ENCODE results near the gene OR4F6. TPM values are rescaled to one million over a fixed set of nuclear protein-coding genes. Genes with fewer than 3 reads are reported as not detected.

The OR4F6 gene
- polyA plus RNA-seq, 10 donors, result not detected

DNA sequence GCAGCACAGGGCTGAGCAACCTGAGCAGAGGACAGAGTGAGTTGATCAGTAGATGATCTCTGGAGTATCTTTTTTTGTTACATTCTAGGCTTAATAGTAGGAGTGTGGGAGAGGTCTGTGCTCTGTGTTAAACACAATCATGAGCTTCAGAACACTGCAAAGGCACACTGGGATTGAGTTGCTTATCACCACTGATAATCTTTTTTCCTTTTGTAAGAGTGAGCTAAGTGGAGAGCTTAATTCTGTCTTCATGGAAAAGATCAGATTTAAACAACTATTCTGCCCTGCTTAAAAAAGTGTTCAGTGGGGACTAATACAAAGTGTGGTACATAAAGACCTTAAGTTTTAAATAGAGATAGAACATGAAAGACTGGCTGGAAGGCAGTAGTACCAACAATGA is 1.1 kb downstream of the OR4F6 start:
- no peak for DNase-seq

DNA sequence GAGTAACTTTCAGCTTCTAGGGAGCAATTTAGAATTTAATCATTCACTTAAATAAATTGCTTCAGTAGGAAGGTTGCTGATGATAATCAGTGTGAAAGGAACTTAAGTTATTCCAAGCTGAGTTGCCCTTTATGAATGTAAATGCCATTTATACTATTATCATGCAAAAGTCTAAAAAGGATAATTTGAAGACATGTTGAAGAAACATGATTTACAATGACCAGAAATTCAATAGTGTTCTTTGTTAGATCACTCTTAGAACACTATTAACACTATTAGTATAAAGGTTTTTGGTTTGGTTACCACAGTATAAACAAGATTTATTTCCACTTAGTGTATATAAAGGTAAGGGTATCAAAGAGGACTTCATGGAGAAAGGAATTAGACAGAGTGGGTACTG is 1.6 kb downstream of the OR4F6 start:
- DNase-seq, result no peak

DNA sequence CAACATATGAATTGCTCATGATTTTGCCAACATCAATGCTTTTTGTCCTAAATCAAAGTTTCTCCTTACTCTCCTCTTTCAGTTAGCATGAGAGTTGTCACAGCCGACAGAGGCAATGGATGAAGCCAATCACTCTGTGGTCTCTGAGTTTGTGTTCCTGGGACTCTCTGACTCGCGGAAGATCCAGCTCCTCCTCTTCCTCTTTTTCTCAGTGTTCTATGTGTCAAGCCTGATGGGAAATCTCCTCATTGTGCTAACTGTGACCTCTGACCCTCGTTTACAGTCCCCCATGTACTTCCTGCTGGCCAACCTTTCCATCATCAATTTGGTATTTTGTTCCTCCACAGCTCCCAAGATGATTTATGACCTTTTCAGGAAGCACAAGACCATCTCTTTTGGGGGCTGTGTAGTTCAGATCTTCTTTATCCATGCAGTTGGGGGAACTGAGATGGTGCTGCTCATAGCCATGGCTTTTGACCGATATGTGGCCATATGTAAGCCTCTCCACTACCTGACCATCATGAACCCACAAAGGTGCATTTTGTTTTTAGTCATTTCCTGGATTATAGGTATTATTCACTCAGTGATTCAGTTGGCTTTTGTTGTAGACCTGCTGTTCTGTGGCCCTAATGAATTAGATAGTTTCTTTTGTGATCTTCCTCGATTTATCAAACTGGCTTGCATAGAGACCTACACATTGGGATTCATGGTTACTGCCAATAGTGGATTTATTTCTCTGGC is 2.5 kb downstream of the OR4F6 start:
- no peak for DNase-seq

DNA sequence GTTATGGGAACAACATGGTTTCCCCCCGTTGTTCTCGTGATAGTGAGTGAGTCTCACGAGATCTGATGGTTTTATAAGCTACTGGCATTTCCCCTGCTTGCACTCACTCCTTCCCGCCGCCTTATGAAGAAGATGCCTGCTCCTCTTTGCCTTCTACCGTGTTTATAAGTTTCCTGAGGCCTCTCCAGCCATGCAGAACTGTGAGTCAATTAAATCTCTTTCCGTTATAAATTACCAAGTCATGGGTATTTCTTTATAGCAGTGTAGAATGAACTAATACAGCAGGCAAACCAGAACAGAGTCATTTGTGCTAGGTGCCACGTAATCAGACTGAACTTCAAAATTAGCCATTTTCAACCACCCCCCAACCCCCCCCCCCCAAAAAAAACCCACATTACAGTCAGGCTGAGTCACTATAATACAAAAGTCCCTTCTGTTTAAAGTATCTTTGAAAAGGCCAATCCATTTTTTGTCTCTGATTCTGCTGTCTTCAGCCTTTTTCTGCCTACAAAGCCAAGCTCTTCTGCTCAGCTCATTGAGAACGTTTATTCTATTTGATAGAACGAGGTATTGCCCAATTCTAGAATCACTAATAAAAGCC is 4.1 kb downstream of the OR4F6 start:
- DNase-seq, result peak in 1 of 3 donors; percentile 11

DNA sequence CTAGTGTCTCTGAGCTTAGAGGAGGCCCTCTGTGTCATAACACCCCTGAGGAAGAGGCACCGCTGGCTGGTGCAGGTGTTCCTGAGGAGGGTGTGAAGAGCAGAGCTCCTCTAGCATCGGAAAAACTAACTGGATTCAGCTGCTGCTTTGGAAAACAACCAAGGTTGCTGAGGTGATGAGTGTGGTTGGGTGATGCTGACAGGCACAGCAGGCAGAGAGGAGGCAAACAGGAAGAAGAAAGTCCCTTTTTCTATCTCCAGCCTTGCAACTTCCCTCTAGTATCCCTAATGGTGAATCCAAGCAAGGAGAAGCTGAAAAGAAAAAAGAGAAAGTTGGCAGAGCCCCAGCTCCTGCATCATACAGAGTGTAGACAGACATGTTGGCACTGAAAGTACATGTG is 4.9 kb downstream of the OR4F6 start:
- peak in 1 of 3 donors; percentile 2 for DNase-seq

DNA sequence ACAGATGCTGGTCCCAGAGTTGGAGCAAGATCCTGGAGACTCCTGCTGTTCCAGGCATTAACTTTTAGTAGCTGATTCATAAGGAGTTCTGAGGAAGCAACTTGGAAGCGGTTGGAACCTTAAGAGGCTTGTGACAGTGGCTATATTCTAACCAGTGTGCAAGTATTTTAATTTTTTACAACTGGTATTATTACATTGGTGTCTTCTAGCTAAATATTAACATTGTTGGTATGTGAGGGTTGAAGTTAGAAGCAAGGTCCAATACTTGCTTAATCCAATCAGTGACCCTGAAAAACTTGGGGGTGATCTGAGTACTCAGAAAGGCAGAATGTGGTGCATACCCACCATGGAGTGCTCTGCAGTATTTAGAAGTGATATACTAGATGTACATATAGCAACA is 7.1 kb downstream of the OR4F6 start:
- DNase-seq, result no peak

DNA sequence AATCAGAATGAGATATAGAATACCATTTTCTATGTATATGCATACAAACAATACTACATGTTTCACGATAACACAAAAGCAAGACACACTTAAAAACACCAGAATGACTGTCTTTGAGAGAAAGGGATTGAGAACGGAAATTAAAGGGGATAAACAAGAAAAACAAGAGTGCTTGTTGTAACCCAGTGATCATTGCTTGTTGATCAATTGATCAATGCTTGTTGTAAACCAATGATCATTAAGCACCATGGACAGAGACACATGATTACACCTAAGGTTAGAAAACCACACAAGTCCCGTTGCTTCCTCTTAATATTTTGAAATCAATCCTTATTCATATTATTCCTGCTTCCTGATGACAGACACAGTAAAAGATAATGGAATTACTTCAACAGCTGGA is 7.6 kb downstream of the OR4F6 start:
- peak in 2 of 3 donors; percentile 3 to 9 for DNase-seq

DNA sequence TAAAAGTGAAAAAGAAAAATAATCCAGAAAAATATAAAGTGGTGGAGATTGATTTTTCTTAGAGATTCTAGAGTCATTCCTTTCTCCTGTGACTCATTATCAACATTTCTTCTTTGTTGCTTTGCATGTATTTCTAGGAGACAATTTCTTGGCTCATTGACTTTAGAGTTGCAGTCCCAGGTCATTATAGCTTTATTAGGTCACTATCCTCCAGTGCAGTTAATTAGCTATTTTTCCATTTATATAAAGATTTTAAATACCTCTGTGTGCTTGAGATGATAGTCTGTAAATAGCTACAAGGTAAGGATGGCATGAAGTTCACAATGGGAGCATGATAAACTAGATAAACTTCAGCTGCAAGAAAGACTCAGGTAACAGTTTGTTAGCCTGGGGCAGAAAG is 8.6 kb downstream of the OR4F6 start, which contains the start of gene OR4F15:
Gene OR4F15, plus strand, starts transcription at position 301 of the 400 bp plus-strand sequence. CDS start 5,985 bp downstream, outside the sequence.
- DNase-seq, result no peak

DNA sequence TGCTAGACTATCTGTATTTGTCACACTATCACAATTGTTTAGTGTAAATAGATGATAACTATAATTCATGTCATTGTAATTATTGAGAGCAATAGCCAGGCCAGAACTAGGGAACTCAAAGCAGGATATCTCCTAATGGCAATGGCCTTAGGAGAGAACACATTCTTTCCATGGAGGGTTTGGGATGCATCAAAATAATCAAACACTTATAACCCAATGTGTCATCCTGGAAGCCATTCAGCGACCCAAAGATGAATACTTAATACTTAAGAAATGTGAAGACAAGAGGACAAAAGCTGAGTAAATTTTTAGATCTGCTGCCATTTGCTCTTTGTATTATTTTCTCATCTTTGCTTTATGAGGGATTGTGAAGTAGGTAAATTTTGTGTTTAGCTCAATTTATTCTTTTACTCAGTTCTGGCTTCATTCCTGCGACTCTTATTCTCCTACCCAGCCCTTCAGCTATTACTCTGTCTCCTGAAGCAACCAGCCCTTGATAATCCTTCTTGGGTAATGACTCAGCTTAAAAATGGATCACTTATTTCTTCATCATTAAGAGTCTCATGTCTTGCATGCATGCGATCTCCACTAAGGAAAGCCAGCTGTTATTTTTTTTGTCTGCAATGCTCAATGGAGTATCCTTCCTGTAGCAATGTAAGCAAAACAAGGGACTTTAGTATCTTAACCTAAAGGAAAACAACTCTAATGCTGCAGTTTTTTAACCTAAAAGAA is 10.7 kb downstream of the OR4F6 start:
- no peak for DNase-seq

DNA sequence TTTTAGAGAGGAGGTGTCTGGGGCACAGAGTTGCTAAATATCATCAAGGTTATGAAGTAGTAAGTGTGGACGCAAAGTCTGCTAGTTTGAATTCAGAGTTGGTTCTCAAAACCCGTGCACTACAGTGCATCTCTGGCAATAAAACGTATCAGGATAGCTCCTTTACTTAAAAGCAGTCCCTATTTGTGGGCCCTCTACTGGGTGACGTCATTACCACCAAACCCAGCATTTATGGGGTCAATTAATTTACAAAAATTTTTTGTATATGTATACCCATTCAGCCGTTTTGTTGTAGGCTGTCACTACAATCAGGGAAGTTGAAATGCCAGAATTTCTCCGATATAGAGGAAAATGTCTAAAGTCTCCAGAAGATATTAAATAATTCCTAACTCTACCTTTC is 17.5 kb downstream of the OR4F6 start:
- no peak for DNase-seq

DNA sequence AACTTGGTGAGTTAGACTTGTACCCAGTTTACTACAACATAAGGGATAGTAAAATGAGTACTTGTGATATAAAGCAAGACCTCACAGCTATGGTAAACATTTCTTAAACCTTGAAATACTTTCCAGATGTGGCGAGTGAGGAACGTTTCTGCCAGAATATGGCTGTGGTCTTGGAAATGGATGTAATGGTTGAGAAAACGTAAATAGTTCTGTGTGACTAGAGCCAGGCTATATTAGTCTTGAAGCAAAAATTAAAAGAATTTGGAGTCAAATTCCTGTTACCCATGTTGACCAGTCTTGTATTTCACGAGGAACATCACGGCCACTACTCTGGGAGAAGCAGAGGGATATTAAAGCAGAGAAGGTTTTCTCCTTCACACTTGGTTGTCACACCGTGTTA is 23.9 kb downstream of the OR4F6 start:
- DNase-seq, result peak in 1 of 3 donors; percentile 1

DNA sequence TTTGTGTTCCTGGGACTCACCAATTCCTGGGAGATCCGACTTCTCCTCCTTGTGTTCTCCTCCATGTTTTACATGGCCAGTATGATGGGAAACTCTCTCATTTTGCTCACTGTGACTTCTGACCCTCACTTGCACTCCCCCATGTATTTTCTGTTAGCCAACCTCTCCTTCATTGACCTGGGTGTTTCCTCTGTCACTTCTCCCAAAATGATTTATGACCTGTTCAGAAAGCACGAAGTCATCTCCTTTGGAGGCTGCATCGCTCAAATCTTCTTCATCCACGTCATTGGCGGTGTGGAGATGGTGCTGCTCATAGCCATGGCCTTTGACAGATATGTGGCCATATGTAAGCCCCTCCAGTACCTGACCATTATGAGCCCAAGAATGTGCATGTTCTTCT is 25.5 kb downstream of the OR4F6 start:
- DNase-seq, result no peak

DNA sequence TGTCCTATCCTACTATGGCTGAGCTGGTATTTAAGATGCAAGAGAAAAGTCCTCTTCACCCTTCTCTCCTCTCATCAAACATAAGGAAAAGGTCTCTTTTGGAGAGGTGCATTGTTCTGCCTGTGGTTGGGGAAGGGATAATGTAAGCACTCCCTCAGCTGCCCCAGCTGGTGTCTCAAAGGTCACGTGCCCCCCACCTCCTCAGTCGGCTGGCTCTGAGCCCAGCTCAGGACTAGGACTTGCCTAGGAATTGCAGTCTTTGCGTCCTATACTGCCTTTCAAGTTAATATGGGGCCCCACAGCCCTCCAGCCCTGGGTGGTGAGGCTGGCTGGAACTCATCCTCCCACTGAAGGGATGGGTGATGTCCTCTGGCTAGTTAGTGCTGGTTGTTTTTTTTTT is 38.3 kb downstream of the OR4F6 start:
- DNase-seq, result no peak

DNA sequence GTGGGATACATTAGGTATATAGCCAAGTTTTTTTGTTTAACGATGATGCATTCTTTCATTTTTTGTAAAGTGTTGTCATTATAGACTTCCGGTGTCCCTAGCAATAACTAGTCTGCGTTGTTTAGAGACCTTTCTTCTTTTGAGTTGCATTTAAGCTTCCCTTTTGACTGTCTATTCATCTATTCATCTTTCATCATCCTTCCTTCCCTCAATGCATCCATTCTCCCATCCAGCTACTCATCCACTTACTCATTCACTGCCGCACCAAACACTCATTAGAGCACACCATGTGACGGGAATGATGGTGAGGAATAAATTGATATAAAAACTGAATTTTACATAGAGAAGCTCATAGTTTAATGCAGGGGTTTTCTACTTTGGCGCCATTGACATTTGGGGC is 41.6 kb downstream of the OR4F6 start:
- no peak for DNase-seq

DNA sequence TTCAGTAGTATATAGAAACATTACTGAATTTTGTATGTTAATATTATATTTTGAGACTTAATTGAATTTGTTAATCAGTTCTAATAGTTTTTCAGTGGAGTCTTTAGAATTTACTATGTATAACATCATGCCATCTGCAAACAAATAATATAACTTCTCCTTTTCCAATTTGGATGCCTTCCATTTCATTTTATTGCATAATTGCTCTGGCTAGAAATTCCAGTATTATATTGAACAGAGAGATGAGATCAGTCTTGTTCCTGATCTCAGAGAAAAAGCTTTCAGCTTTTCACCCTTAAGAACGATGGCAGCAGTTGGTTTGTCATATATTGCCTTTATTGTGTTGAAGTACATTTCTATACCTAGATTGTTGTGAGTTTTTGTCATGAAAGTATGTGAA is 49.0 kb downstream of the OR4F6 start:
- no peak for DNase-seq

Other genes with a start within 250 kb of the OR4F6 start
- 10 to 100 TPM; 35.6 to 48.0 (median 40.2) TPM for gene TM2D3, start 151.1 kb upstream of the OR4F6 start, polyA plus RNA-seq (ENCODE audit: insufficient read length in 10 of 10)
- gene TARS3, start 79.0 kb upstream of the OR4F6 start, polyA plus RNA-seq (ENCODE audit: insufficient read length in 10 of 10), result 10 to 100 TPM; 14.0 to 24.3 (median 18.9) TPM
- under 1 TPM in 1 of 10 donors, not detected in 9; 0.10 TPM for gene OR4F15, start 8.7 kb downstream of the OR4F6 start, polyA plus RNA-seq (ENCODE audit: insufficient read length in 10 of 10)